H9 (cell line): Measurements from ENCODE around the gene RMND5B. TPM values are rescaled to one million over a fixed set of nuclear protein-coding genes. Genes with fewer than 3 reads are reported as not detected.

Experiments
- DNase-seq: peaks from one replicate; pipeline ENCODE4 v3.0.0-alpha.2; 2017
- H2AFZ ChIP-seq: one replicate; pipeline ENCODE4 v1.6.1; 2013; ENCODE audit warnings: mild to moderate bottlenecking, low read length, control low read depth, moderate library complexity
- H2AK5ac ChIP-seq: 2 replicates; pipeline ENCODE4 v1.6.1; 2013; ENCODE audit warnings: low read length, control low read depth, mixed read lengths; ENCODE audit not compliant: insufficient read length
- H2BK120ac ChIP-seq: one replicate; pipeline ENCODE4 v1.6.1; 2013; ENCODE audit warnings: low read depth, mild to moderate bottlenecking, low read length, control low read depth, inconsistent platforms; ENCODE audit not compliant: poor library complexity, severe bottlenecking
- H2BK12ac ChIP-seq: 2 replicates; pipeline ENCODE4 v1.6.1; 2013; ENCODE audit warnings: low read length, control low read depth, mixed read lengths, low read depth; ENCODE audit not compliant: insufficient read length
- H2BK15ac ChIP-seq: 2 replicates; pipeline ENCODE4 v1.6.1; 2013; ENCODE audit warnings: low read depth, low read length, control low read depth
- H2BK20ac ChIP-seq: one replicate; pipeline ENCODE4 v1.6.1; 2013; ENCODE audit warnings: low read depth, mild to moderate bottlenecking, low read length, control low read depth, inconsistent platforms; ENCODE audit not compliant: poor library complexity, severe bottlenecking
- H2BK5ac ChIP-seq: 2 replicates; pipeline ENCODE4 v1.6.1; 2013; ENCODE audit warnings: low read length, control low read depth, mixed read lengths; ENCODE audit not compliant: insufficient read length
- H3K14ac ChIP-seq: 2 replicates; pipeline ENCODE4 v1.6.1; 2013; ENCODE audit warnings: low read length, control low read depth; ENCODE audit not compliant: insufficient read depth
- H3K18ac ChIP-seq: 2 replicates; pipeline ENCODE4 v1.6.1; 2013; ENCODE audit warnings: low read depth, mild to moderate bottlenecking, mixed read lengths, low read length, control low read depth; ENCODE audit not compliant: insufficient read length
- H3K23ac ChIP-seq: 2 replicates; pipeline ENCODE4 v1.6.1; 2013; ENCODE audit warnings: low read length, control low read depth, mixed read lengths, low read depth; ENCODE audit not compliant: insufficient read length
- H3K23me2 ChIP-seq: 2 replicates; pipeline ENCODE4 v1.6.1; 2013; ENCODE audit warnings: low read depth, mild to moderate bottlenecking, mixed read lengths, low read length, control low read depth; ENCODE audit not compliant: insufficient read length, poor library complexity, severe bottlenecking
- H3K27ac ChIP-seq: 2 replicates; pipeline ENCODE4 v1.5.1; 2013; ENCODE audit warnings: low read length, control low read depth, mixed read lengths, low read depth; ENCODE audit not compliant: insufficient read length
- H3K27me3 ChIP-seq: 2 replicates; pipeline ENCODE4 v1.6.1; 2013; ENCODE audit warnings: low read length, control low read depth, inconsistent platforms; ENCODE audit not compliant: insufficient read depth
- H3K4ac ChIP-seq: 2 replicates; pipeline ENCODE4 v1.6.1; 2013; ENCODE audit warnings: low read depth, mild to moderate bottlenecking, control low read depth, inconsistent platforms, low read length, moderate library complexity
- H3K4me1 ChIP-seq: 2 replicates; pipeline ENCODE4 v1.6.1; 2013; ENCODE audit warnings: low read length, control low read depth, inconsistent platforms; ENCODE audit not compliant: insufficient read depth
- H3K4me2 ChIP-seq: 2 replicates; pipeline ENCODE4 v1.6.1; 2013; ENCODE audit warnings: low read length, control low read depth, mixed read lengths; ENCODE audit not compliant: insufficient read length, insufficient read depth
- H3K56ac ChIP-seq: 2 replicates; pipeline ENCODE4 v1.6.1; 2013; ENCODE audit warnings: low read depth, mild to moderate bottlenecking, mixed read lengths, low read length, control low read depth; ENCODE audit not compliant: insufficient read length
- H3K79me1 ChIP-seq: 2 replicates; pipeline ENCODE4 v1.6.1; 2013; ENCODE audit warnings: low read depth, mild to moderate bottlenecking, moderate library complexity, low read length, control low read depth, inconsistent platforms; ENCODE audit not compliant: insufficient read depth, poor library complexity, severe bottlenecking
- H3K79me2 ChIP-seq: 2 replicates; pipeline ENCODE4 v1.6.1; 2013; ENCODE audit warnings: low read length, control low read depth, inconsistent platforms; ENCODE audit not compliant: insufficient read depth
- H3K9ac ChIP-seq: 2 replicates; pipeline ENCODE4 v1.6.1; 2013; ENCODE audit warnings: low read length, control low read depth, mixed read lengths; ENCODE audit not compliant: insufficient read length; ENCODE audit errors: extremely low read depth
- H3K9me3 ChIP-seq: one replicate; pipeline ENCODE4 v1.6.1; 2013; ENCODE audit warnings: low read depth, low read length, inconsistent platforms; ENCODE audit not compliant: control insufficient read depth
- H3T11ph ChIP-seq: one replicate; pipeline ENCODE4 v1.6.1; 2013; ENCODE audit warnings: mild to moderate bottlenecking, low read length, control low read depth, inconsistent platforms
- H4K20me1 ChIP-seq: one replicate; pipeline ENCODE4 v1.6.1; 2013; ENCODE audit not compliant: control insufficient read depth, insufficient read length, insufficient read depth
- H4K5ac ChIP-seq: 2 replicates; pipeline ENCODE4 v1.6.1; 2013; ENCODE audit warnings: low read depth, mild to moderate bottlenecking, mixed read lengths, low read length, control low read depth; ENCODE audit not compliant: insufficient read length
- H4K8ac ChIP-seq: replicated peaks from 2 replicates; pipeline ENCODE4 v1.6.1; 2013; ENCODE audit warnings: low read length, control low read depth, mixed read lengths, low read depth; ENCODE audit not compliant: insufficient read length
- H4K91ac ChIP-seq: 2 replicates; pipeline ENCODE4 v1.6.1; 2013; ENCODE audit warnings: low read depth, mild to moderate bottlenecking, moderate library complexity, mixed read lengths, low read length, control low read depth; ENCODE audit not compliant: insufficient read length
- H3K27ac Mint-ChIP-seq, 3 experiments: 2 replicates in 2 of 3; 3 replicates in 1 of 3; pipeline ENCODE4 v1.8.0; 2020 to 2021; ENCODE audit warnings: mixed read lengths in 3 of 3, mild to moderate bottlenecking in 1 of 3, moderate library complexity in 1 of 3
- H3K27me3 Mint-ChIP-seq: 2 replicates; pipeline ENCODE4 v1.8.0; 2021; ENCODE audit warnings: low read depth, mild to moderate bottlenecking, moderate library complexity, mixed read lengths
- H3K36me3 Mint-ChIP-seq, 3 experiments: 2 replicates in 2 of 3; 3 replicates in 1 of 3; pipeline ENCODE4 v1.8.0; 2020 to 2021; ENCODE audit warnings: low read depth in 3 of 3, mixed read lengths in 3 of 3; ENCODE audit not compliant: insufficient read depth in 1 of 3
- H3K4me1 Mint-ChIP-seq, 2 experiments: 2 replicates each; pipeline ENCODE4 v1.8.0; 2020; ENCODE audit warnings: mixed read lengths in 2 of 2
- H3K4me3 Mint-ChIP-seq, 2 experiments: 2 replicates in 1 of 2; 3 replicates in 1 of 2; pipeline ENCODE4 v1.8.0; 2020 to 2021; ENCODE audit warnings: mild to moderate bottlenecking in 2 of 2, mixed read lengths in 2 of 2, moderate library complexity in 1 of 2
- H3K9me3 Mint-ChIP-seq, 2 experiments: 2 replicates in 1 of 2; 3 replicates in 1 of 2; pipeline ENCODE4 v1.8.0; 2020; ENCODE audit warnings: mild to moderate bottlenecking in 2 of 2, mixed read lengths in 2 of 2, moderate library complexity in 1 of 2
- WGBS: extraction: QIAGEN DNeasy Blood & Tissue Kit; methylation state at CpG from one replicate; pipeline ENCODE4 v1.1.7; 2013; ENCODE audit warnings: missing lambda C conversion rate, low lambda C conversion rate, mixed read lengths; ENCODE audit not compliant: insufficient read length; ENCODE audit errors: extremely low coverage; 5-methylcytosine and 5-hydroxymethylcytosine counted together
- total RNA-seq: library from RNA; stranded (reverse); gene quantifications from 2 replicates; pipeline ENCODE4 v1.2.1, GENCODE V29; 2021
- TF ChIP-seq, protein P1 (sequence below): fragments of 200-600 bp; sonication (generic); conservative IDR thresholded peaks from 3 replicates; pipeline ENCODE4 v1.8.0; 2021; ENCODE audit warnings: antibody characterized with exemption, mild to moderate bottlenecking

RMND5B gene
- total RNA-seq, 1 experiment from 2014 or later, result 86.4 TPM

DNA sequence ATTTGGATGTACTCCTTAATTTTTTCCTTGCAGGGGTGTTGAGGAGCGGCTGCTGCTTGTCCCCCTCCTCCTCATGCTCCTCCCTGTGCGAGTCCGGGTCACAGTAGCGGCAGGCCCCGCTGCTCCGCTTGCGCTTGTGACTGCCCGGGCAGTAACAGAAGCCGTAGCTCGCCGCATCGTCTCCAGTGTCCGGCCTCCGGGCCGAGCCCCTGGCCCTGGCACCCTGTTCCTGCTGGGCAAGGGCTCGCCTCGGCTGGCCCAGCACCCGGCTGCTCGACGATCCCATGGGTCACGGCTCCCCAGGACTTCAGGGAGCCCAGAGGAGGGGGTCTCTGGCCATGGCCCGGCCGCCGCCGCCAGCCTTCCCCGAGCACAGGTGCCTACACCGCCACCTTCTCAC lies 56.2 kb downstream of the RMND5B start, which contains the start of gene GMCL2:
GMCL2 (minus strand) TSS at position 358 of the 400 bp plus-strand sequence; CDS start at position 286, 72 bp downstream.
- Histone ChIP-seq H2BK15ac (no peak within 1 kb of the TSS), H3K27me3 (no peaks in the 10 kb centered on the region), H3K27ac (no peak within 1 kb of the TSS), H2BK120ac (no peak within 1 kb of the TSS), H3K79me2 (no peaks in the 10 kb centered on the region), H3K18ac (no peak within 1 kb of the TSS), H2BK5ac (no peak within 1 kb of the TSS), H3K23me2 (no peaks in the 10 kb centered on the region), H4K8ac (no peak within 1 kb of the TSS), H3K23ac (no peak within 1 kb of the TSS), H2BK20ac (no peak within 1 kb of the TSS), H2AK5ac (no peak within 1 kb of the TSS), H4K91ac (no peak within 1 kb of the TSS), H2BK12ac (no peak within 1 kb of the TSS), H2AFZ (no peak within 1 kb of the TSS), H3K79me1 (no peaks in the 10 kb centered on the region), H3K4me1 (peaks cover 1% of the 10 kb centered on the region; the same call in 1 of the 2 replicates), H3K9ac (no peak within 1 kb of the TSS), H4K20me1 (no peaks in the 10 kb centered on the region), H3K4ac (no peak within 1 kb of the TSS), H3T11ph (no peak within 1 kb of the TSS), H3K9me3 (no peaks in the 10 kb centered on the region), H3K56ac (no peak within 1 kb of the TSS), H4K5ac (no peak within 1 kb of the TSS), H3K14ac (no peak within 1 kb of the TSS), H3K4me2 (no peak within 1 kb of the TSS)
- TF ChIP-seq, protein P1, sequence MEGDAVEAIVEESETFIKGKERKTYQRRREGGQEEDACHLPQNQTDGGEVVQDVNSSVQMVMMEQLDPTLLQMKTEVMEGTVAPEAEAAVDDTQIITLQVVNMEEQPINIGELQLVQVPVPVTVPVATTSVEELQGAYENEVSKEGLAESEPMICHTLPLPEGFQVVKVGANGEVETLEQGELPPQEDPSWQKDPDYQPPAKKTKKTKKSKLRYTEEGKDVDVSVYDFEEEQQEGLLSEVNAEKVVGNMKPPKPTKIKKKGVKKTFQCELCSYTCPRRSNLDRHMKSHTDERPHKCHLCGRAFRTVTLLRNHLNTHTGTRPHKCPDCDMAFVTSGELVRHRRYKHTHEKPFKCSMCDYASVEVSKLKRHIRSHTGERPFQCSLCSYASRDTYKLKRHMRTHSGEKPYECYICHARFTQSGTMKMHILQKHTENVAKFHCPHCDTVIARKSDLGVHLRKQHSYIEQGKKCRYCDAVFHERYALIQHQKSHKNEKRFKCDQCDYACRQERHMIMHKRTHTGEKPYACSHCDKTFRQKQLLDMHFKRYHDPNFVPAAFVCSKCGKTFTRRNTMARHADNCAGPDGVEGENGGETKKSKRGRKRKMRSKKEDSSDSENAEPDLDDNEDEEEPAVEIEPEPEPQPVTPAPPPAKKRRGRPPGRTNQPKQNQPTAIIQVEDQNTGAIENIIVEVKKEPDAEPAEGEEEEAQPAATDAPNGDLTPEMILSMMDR, result no peak
- no peak within 1 kb of the TSS for H3K27ac Mint-ChIP-seq
- no CpG with 5 or more reads among the region's 27 CpGs for WGBS
- H3K4me3 Mint-ChIP-seq, result no peak within 1 kb of the TSS
- peaks cover 6 to 7% of the 10 kb centered on the region in 2 experiments for H3K4me1 Mint-ChIP-seq
- H3K36me3 Mint-ChIP-seq, result peaks cover 0 to 4% (median 4%) of the 10 kb centered on the region in 3 experiments; a peak in 4 of 7 replicates
- peaks cover 3% of the 10 kb centered on the region for H3K27me3 Mint-ChIP-seq
- H3K9me3 Mint-ChIP-seq, result peaks cover 6 to 10% of the 10 kb centered on the region in 2 experiments
- DNase-seq, result no peak
